Measurements from ENCODE around the gene KLHL8.

DNA sequence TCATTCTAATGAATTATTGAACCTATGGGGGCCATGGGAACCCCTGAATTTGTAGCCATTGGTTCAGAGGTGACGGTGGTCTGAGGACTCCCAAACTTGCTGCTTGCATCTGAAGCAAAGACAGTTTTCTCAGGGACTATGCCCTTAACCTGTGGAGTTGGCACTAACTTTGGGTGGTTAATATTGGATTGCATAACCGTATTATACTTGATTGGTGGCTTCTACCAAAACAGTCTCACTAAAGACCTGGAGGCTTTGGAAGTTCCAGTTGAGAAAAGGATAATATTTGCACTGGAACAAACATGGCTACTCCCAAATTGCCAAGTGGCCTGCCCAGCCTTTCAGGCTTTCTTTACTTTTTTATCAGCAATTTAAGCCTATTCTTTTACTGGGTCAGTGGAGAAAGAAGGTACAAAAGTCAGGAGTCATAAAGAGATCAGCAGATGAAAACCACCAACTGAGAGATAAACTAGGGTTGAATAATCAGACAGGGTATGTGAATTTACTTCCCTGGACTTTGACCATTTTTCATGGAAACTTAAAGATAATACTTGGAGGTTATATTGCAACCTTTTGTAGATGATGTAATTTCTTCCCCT is 7.9 kb upstream of the KLHL8 start:
- TF ChIP-seq, protein P1, sequence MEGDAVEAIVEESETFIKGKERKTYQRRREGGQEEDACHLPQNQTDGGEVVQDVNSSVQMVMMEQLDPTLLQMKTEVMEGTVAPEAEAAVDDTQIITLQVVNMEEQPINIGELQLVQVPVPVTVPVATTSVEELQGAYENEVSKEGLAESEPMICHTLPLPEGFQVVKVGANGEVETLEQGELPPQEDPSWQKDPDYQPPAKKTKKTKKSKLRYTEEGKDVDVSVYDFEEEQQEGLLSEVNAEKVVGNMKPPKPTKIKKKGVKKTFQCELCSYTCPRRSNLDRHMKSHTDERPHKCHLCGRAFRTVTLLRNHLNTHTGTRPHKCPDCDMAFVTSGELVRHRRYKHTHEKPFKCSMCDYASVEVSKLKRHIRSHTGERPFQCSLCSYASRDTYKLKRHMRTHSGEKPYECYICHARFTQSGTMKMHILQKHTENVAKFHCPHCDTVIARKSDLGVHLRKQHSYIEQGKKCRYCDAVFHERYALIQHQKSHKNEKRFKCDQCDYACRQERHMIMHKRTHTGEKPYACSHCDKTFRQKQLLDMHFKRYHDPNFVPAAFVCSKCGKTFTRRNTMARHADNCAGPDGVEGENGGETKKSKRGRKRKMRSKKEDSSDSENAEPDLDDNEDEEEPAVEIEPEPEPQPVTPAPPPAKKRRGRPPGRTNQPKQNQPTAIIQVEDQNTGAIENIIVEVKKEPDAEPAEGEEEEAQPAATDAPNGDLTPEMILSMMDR (IDR thresholded peaks at IDR 0.05; ENCODE audit: extremely low read depth in 1 of 2, insufficient read depth in 1 of 2, low read depth in 1 of 2, low read length in 2 of 2) = no peak
- no peak for TF ChIP-seq POLR2A (IDR thresholded peaks at IDR 0.05; ENCODE audit: low read depth, low read length)
- TF ChIP-seq, protein P2, sequence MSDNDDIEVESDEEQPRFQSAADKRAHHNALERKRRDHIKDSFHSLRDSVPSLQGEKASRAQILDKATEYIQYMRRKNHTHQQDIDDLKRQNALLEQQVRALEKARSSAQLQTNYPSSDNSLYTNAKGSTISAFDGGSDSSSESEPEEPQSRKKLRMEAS (IDR thresholded peaks at IDR 0.05; ENCODE audit: insufficient read depth, insufficient read length) = no peak
- no peak for TF ChIP-seq FOS (IDR thresholded peaks at IDR 0.05; ENCODE audit: borderline replicate concordance, insufficient read depth, low read length)
- TF ChIP-seq JUN (IDR thresholded peaks at IDR 0.05; ENCODE audit: borderline replicate concordance, insufficient read depth, insufficient read length, low read depth) = no peak
- no peak for TF ChIP-seq EZH2 (IDR thresholded peaks at IDR 0.05; ENCODE audit: borderline replicate concordance, low read depth, low read length, severe bottlenecking)
- no peak for TF ChIP-seq POLR2AphosphoS5 (IDR thresholded peaks at IDR 0.05; ENCODE audit: insufficient read depth, low read depth, low read length)
- no peak for TF ChIP-seq GATA2 (IDR thresholded peaks at IDR 0.05; ENCODE audit: insufficient read depth, insufficient read length, low read depth, low read length)
- TF ChIP-seq MYC (IDR thresholded peaks at IDR 0.05; ENCODE audit: low read depth, low read length) = no peak
